PFSK-1 (cell line): ENCODE data around the gene TLK1.

Experiments
- FOXP2 ChIP-seq: optimal IDR thresholded peaks from 2 replicates; pipeline ENCODE3; 2011; ENCODE audit warnings: borderline replicate concordance, control low read depth, inconsistent platforms; ENCODE audit not compliant: insufficient read depth; ENCODE audit errors: extremely low read length, extremely low read depth
- POLR2AphosphoS5 ChIP-seq: IDR thresholded peaks from 2 replicates; pipeline ENCODE4 v1.6.1; 2012; ENCODE audit warnings: low read depth, mild to moderate bottlenecking, control low read depth, low read length, moderate library complexity
- REST ChIP-seq, 2 experiments: IDR thresholded peaks; 2 replicates each; pipeline versions ENCODE4 v1.6.1 to v1.8.0; 2011 to 2012; ENCODE audit warnings: low read depth in 2 of 2, low read length in 2 of 2, control low read depth in 1 of 2, inconsistent platforms in 1 of 2, mild to moderate bottlenecking in 1 of 2, moderate library complexity in 1 of 2; ENCODE audit not compliant: insufficient read depth in 1 of 2
- SIN3A ChIP-seq: IDR thresholded peaks from 2 replicates; pipeline ENCODE4 v1.6.1; 2012; ENCODE audit warnings: mild to moderate bottlenecking, low read length, moderate library complexity, borderline replicate concordance; ENCODE audit not compliant: insufficient read depth
- TAF1 ChIP-seq: IDR thresholded peaks from 2 replicates; pipeline ENCODE4 v1.6.1; 2012; ENCODE audit warnings: low read length, control low read depth, borderline replicate concordance; ENCODE audit not compliant: insufficient read depth

TLK1 gene

GRCh38 chr2:171187819-171188218 is 27.1 kb upstream of the TLK1 start:
- TF ChIP-seq REST (IDR thresholded peaks at IDR 0.05; ENCODE audit: insufficient read depth in 1 of 2, low read depth in 2 of 2, low read length in 2 of 2) (no peak), POLR2AphosphoS5 (no peak), FOXP2 (no peak), TAF1 (no peak), SIN3A (no peak)

GRCh38 chr2:171187177-171187576 is 26.5 kb upstream of the TLK1 start:
- TF ChIP-seq POLR2AphosphoS5 (no peak), SIN3A (no peak), TAF1 (no peak), FOXP2 (no peak), REST (IDR thresholded peaks at IDR 0.05; ENCODE audit: insufficient read depth in 1 of 2, low read depth in 2 of 2, low read length in 2 of 2) (no peak)

- TF ChIP-seq FOXP2 (no peak), SIN3A (no peak), POLR2AphosphoS5 (no peak), REST (IDR thresholded peaks at IDR 0.05; ENCODE audit: insufficient read depth in 1 of 2, low read depth in 2 of 2, low read length in 2 of 2) (no peak), TAF1 (no peak)
Observed at GRCh38 chr2:171185941-171186340, 25.2 kb upstream of the TLK1 start.

GRCh38 chr2:171185165-171185818 is 24.6 kb upstream of the TLK1 start:
- TF ChIP-seq POLR2AphosphoS5 = no peak
- TF ChIP-seq REST (IDR thresholded peaks at IDR 0.05; ENCODE audit: insufficient read depth in 1 of 2, low read depth in 2 of 2, low read length in 2 of 2) = no peak
- TF ChIP-seq TAF1 = no peak
- no peak for TF ChIP-seq SIN3A
- no peak for TF ChIP-seq FOXP2
